Measurements from ENCODE around the gene PRICKLE1.

PRICKLE1 gene

DNA sequence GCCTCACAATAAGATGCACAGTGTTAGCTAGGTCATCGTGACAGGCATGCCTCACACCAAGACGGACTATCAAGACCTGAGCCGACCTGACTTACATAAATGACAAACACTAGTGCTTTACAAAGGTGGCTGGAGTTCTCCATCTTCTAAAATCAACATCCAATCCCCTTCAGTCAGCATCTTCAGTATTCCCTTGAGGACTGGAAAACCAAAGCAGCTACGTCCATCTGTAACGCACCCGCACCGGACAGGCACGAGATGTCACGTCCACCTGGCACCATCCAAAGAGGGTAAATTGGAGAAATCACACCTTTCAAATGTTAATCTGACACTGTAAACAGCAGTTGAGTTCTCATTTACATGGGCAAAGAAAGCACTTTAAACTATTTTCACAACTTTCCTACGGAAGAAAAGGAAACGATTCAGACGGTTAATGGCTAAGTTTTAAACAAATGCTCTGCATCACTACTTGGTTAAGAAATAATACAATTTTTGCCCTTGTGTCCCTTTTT lies 130.2 kb downstream of the PRICKLE1 start:
- no peak for DNase-seq (ENCODE audit: low read depth)
- TF ChIP-seq POLR2A (IDR thresholded peaks at IDR 0.05; ENCODE audit: extremely low read depth, insufficient read length) (no peak), MYC (IDR thresholded peaks at IDR 0.05; ENCODE audit: low read depth, low read length) (no peak)
- TF ChIP-seq, protein P1, sequence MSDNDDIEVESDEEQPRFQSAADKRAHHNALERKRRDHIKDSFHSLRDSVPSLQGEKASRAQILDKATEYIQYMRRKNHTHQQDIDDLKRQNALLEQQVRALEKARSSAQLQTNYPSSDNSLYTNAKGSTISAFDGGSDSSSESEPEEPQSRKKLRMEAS (IDR thresholded peaks at IDR 0.05; ENCODE audit: low read depth, low read length), result no peak
- TF ChIP-seq, protein P2, sequence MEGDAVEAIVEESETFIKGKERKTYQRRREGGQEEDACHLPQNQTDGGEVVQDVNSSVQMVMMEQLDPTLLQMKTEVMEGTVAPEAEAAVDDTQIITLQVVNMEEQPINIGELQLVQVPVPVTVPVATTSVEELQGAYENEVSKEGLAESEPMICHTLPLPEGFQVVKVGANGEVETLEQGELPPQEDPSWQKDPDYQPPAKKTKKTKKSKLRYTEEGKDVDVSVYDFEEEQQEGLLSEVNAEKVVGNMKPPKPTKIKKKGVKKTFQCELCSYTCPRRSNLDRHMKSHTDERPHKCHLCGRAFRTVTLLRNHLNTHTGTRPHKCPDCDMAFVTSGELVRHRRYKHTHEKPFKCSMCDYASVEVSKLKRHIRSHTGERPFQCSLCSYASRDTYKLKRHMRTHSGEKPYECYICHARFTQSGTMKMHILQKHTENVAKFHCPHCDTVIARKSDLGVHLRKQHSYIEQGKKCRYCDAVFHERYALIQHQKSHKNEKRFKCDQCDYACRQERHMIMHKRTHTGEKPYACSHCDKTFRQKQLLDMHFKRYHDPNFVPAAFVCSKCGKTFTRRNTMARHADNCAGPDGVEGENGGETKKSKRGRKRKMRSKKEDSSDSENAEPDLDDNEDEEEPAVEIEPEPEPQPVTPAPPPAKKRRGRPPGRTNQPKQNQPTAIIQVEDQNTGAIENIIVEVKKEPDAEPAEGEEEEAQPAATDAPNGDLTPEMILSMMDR (IDR thresholded peaks at IDR 0.05; ENCODE audit: low read depth, low read length), result no peak
- H3K4me3 ChIP-seq (ENCODE audit: low read depth, low read length), result no peak overlapping the region

DNA sequence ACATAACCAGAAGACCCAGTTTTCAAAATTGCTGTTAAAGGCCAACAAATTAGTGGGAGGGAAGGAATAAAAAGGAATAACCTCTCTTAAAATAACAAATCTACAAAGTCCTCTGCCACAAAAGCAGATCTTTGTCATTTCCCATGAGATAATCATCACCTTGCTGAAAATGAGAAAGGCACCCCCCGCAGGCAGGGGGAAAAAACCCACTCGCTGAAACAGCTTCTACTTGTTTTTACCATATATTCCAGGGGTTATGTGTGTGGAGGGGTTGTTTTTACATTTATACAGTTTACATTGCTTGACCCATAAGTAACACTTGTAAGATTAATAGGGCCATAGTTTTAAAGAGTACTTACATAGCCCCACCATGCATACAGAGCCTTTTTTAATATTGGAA lies 131.0 kb downstream of the PRICKLE1 start:
- TF ChIP-seq MYC (IDR thresholded peaks at IDR 0.05; ENCODE audit: low read depth, low read length) (no peak), POLR2A (IDR thresholded peaks at IDR 0.05; ENCODE audit: extremely low read depth, insufficient read length) (no peak)
- TF ChIP-seq, protein P1 (IDR thresholded peaks at IDR 0.05; ENCODE audit: low read depth, low read length), result no peak
- TF ChIP-seq, protein P2 (IDR thresholded peaks at IDR 0.05; ENCODE audit: low read depth, low read length), result no peak
- peak; percentile 30 for DNase-seq (ENCODE audit: low read depth)

DNA sequence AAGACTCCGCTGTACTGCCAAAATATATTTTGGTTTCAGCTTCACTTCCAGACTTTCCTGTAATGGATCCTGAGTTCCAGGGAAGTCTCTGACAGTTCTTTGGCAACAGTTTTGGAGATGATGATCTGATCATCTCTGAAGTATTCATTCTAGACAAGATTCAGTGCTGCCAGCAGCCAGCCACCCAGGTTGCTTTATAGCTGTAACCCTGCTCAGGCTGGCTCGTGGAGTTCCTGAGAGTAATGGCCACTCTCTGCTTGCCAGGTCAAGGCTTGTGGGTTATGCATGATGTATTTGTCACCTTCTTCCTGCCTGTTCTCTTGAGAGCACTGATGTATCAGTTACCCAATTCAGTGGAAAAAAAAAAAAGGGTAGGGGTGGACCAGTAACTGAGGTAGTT lies 139.3 kb downstream of the PRICKLE1 start:
- TF ChIP-seq POLR2A (IDR thresholded peaks at IDR 0.05; ENCODE audit: extremely low read depth, insufficient read length), result no peak
- TF ChIP-seq, protein P1 (IDR thresholded peaks at IDR 0.05; ENCODE audit: low read depth, low read length), result no peak
- TF ChIP-seq, protein P2 (IDR thresholded peaks at IDR 0.05; ENCODE audit: low read depth, low read length), result no peak
- TF ChIP-seq MYC (IDR thresholded peaks at IDR 0.05; ENCODE audit: low read depth, low read length), result no peak
- DNase-seq (ENCODE audit: low read depth), result no peak

More for the DNA sequence above, 131.0 kb downstream of the PRICKLE1 start:
- no peak overlapping the region for H3K4me3 ChIP-seq (ENCODE audit: low read depth, low read length)

DNA sequence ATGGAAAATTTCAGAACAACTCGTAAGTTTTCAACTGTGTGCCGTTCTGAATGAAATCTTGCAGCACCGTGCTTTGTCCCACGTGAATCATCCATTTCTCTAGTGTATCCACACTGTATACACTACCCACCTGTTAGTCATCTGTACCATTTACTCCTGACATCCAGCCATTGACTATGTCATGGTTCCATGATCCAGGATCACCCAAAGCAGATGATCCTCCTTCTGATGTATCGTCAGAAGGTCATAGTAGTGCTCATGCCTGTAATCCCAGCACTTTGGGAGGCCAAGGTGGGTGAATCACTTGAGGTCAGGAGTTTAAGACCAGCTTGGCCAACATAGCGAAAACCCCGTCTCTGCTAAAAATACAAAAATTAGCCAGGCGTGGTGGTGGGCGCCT lies 140.7 kb downstream of the PRICKLE1 start:
- no peak for DNase-seq (ENCODE audit: low read depth)
- H3K4me3 ChIP-seq (ENCODE audit: low read depth, low read length), result no peak overlapping the region
- TF ChIP-seq MYC (IDR thresholded peaks at IDR 0.05; ENCODE audit: low read depth, low read length) (no peak), POLR2A (IDR thresholded peaks at IDR 0.05; ENCODE audit: extremely low read depth, insufficient read length) (no peak)
- TF ChIP-seq, protein P2 (IDR thresholded peaks at IDR 0.05; ENCODE audit: low read depth, low read length), result no peak
- TF ChIP-seq, protein P1 (IDR thresholded peaks at IDR 0.05; ENCODE audit: low read depth, low read length), result no peak

More for the DNA sequence above, 139.3 kb downstream of the PRICKLE1 start:
- no peak overlapping the region for H3K4me3 ChIP-seq (ENCODE audit: low read depth, low read length)

DNA sequence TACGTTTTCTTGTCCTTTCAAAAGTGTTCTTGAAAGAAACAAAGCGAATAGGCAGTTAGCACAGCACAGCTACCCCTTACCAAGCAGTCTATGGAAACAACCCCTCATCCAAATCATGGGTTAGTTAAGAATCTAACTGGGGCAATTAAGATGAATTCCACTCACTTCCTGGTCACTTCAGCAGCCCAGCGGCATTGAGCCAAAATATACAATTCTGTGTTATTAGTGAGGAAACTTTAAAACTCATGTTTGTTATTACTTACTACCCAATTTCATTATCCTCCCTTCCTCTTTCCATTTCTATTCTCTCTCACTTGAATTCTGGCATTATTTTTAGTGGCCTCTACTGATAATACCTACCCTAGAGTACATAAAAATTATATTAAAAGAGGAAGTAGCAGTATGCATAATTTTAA lies 142.2 kb downstream of the PRICKLE1 start:
- no peak overlapping the region for H3K4me3 ChIP-seq (ENCODE audit: low read depth, low read length)
- no peak for TF ChIP-seq POLR2A (IDR thresholded peaks at IDR 0.05; ENCODE audit: extremely low read depth, insufficient read length)
- TF ChIP-seq, protein P2 (IDR thresholded peaks at IDR 0.05; ENCODE audit: low read depth, low read length), result no peak
- no peak for TF ChIP-seq MYC (IDR thresholded peaks at IDR 0.05; ENCODE audit: low read depth, low read length)
- no peak for DNase-seq (ENCODE audit: low read depth)

DNA sequence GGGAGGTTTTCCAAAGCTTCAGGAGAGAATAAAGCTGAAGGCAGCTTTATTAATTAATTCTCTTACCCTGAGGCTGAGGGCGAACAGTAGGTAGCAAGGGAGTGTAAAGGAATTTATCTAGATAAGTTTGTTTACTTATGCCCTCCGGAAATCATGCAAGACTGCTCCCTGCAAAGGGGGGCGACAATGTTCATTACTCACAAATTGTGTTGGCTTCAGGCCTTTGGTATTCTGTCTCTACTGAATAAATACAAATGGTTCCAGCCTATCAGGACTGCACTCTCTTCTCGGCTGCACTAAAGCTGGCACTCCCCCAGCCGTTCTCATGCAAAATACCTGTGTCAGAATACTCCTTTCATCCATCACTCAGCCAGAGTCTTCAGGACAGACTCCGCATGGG lies 142.8 kb downstream of the PRICKLE1 start:
- no peak for TF ChIP-seq MYC (IDR thresholded peaks at IDR 0.05; ENCODE audit: low read depth, low read length)
- no peak for TF ChIP-seq POLR2A (IDR thresholded peaks at IDR 0.05; ENCODE audit: extremely low read depth, insufficient read length)
- TF ChIP-seq, protein P2 (IDR thresholded peaks at IDR 0.05; ENCODE audit: low read depth, low read length), result no peak
- TF ChIP-seq, protein P1 (IDR thresholded peaks at IDR 0.05; ENCODE audit: low read depth, low read length), result no peak
- no peak for DNase-seq (ENCODE audit: low read depth)
- H3K4me3 ChIP-seq (ENCODE audit: low read depth, low read length), result no peak overlapping the region

Data from NB4 (cell line).